Omental fat pad (tissue), 4 donors: Measurements from ENCODE around the gene SHTN1. TPM values are rescaled to one million over a fixed set of nuclear protein-coding genes. Genes with fewer than 3 reads are reported as not detected.

Experiments
- ATAC-seq: fragments of 150-250 bp; one replicate; pipeline ENCODE4 v1.9.1; 2016; ENCODE audit warnings: mild to moderate bottlenecking, moderate library complexity; ENCODE audit not compliant: low FRiP score
- DNase-seq: peaks from one replicate; pipeline ENCODE4 v3.0.0-alpha.2; 2019; ENCODE audit warnings: low spot score
- CTCF ChIP-seq, 3 donors: fragments of 450-650 bp; IDR thresholded peaks; one replicate each; pipeline ENCODE4 v1.5.1; 2016 to 2017; ENCODE audit warnings: antibody characterized with exemption in 3 of 3, mild to moderate bottlenecking in 3 of 3, moderate library complexity in 2 of 3
- total RNA-seq, 4 donors: library from RNA; depleted of rRNA; stranded (reverse); fragments of >200 nt; gene quantifications; one replicate each; pipeline ENCODE4 v1.1.0, GENCODE V29; 2016

The SHTN1 gene
- total RNA-seq, 4 donors from 2014 or later = 6.3 to 29.9 (median 13.9) TPM

- no peak for TF ChIP-seq CTCF (IDR thresholded peaks at IDR 0.05)
- ATAC-seq (no peak), DNase-seq (no peak)
These were observed 126.9 kb downstream of the SHTN1 start for GRCh38 chr10:116878123-116878522.

GRCh38 chr10:116877391-116877790 is 127.6 kb downstream of the SHTN1 start:
- no peak for TF ChIP-seq CTCF (IDR thresholded peaks at IDR 0.05)
- no peak for ATAC-seq

GRCh38 chr10:116875897-116876296 is 129.1 kb downstream of the SHTN1 start:
- TF ChIP-seq CTCF (IDR thresholded peaks at IDR 0.05) = no peak
- DNase-seq (no peak), ATAC-seq (no peak)

More at GRCh38 chr10:116877391-116877790, 127.6 kb downstream of the SHTN1 start:
- DNase-seq = no peak

DNA sequence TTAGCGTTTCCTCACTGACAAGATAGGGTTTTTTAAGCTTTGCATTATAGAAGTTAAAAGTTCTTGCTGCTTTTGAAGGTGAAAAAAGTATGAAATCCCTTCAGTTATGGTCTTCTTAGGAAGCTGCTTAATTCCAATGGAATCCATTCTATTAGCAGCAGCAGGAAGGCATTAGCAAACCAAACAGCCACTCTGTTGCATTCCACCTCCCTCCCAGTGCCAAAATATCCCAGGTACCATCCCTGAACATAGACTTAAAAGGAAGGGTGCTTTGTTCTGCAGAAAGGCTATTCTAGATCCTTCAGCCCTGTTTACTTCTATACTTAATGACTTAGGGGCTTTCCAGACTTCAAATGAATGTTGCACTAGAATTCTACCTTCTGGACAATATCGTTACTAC is 131.9 kb downstream of the SHTN1 start:
- no peak for TF ChIP-seq CTCF (IDR thresholded peaks at IDR 0.05)
- no peak for ATAC-seq
- DNase-seq = no peak

- TF ChIP-seq CTCF (IDR thresholded peaks at IDR 0.05) = no peak
- DNase-seq (no peak), ATAC-seq (no peak)
These were observed 134.0 kb downstream of the SHTN1 start for GRCh38 chr10:116870949-116871348.

- ATAC-seq = no peak
These were observed 136.3 kb downstream of the SHTN1 start for GRCh38 chr10:116868722-116869121.

More at GRCh38 chr10:116868722-116869121, 136.3 kb downstream of the SHTN1 start:
- TF ChIP-seq CTCF (IDR thresholded peaks at IDR 0.05) = no peak
- no peak for DNase-seq
